ENCODE results near the gene RHBG.

DNA sequence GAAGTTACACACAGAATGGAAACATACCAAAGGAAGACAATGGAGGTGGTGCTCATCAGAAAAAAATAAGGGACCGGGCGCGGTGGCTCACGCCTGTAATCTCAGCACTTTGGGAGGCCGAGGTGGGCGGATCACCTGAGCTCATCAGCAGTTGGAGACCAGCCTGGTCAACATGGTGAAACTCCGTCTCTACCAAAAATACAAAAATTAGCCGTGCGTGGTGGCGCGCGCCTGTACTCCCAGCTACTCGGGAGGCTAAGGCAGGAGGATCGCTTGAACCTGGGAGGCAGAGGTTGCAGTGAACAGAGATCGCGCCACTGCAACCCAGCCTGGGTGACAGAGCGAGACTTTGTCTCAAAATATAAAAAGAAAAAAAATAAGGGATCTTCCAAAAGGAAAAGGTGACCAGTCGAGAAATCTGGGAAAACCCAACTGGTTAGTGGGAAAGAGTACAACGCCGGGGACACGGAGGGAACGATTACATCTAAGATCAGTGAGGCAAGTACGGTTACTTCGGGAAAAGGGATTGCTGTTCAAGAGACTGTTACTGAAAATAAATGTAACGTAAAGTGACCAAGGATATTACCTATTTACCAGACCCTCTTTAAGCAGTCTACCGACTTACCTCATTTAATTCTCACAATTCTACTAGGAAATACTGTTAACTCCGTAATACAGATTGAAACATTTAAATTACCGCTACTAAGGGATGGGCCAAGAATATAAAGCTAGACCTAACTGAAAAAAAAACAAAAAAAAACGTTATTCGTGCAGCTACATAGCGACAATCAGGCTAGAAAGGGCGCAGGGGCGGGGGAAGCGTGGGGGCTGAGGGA lies 31.7 kb upstream of the RHBG start:
- TF ChIP-seq EZH2 (IDR thresholded peaks at IDR 0.05; ENCODE audit: low read length) = no peak
- TF ChIP-seq, protein P1, sequence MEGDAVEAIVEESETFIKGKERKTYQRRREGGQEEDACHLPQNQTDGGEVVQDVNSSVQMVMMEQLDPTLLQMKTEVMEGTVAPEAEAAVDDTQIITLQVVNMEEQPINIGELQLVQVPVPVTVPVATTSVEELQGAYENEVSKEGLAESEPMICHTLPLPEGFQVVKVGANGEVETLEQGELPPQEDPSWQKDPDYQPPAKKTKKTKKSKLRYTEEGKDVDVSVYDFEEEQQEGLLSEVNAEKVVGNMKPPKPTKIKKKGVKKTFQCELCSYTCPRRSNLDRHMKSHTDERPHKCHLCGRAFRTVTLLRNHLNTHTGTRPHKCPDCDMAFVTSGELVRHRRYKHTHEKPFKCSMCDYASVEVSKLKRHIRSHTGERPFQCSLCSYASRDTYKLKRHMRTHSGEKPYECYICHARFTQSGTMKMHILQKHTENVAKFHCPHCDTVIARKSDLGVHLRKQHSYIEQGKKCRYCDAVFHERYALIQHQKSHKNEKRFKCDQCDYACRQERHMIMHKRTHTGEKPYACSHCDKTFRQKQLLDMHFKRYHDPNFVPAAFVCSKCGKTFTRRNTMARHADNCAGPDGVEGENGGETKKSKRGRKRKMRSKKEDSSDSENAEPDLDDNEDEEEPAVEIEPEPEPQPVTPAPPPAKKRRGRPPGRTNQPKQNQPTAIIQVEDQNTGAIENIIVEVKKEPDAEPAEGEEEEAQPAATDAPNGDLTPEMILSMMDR (optimal IDR thresholded peaks at IDR 0.05 in 1 of 3, IDR thresholded peaks at IDR 0.05 in 1 of 3, conservative IDR thresholded peaks at IDR 0.05 in 1 of 3; ENCODE audit: extremely low read depth in 1 of 3, insufficient read depth in 2 of 3, low read length in 3 of 3) = no peak

All from keratinocyte (primary cell).